Vagina (tissue), 2 donors: ENCODE data around the gene KIAA1549. TPM values are rescaled to one million over a fixed set of nuclear protein-coding genes. Genes with fewer than 3 reads are reported as not detected.

Source experiments
- DNase-seq, 2 donors: peaks; one replicate each; pipeline ENCODE4 v3.0.0-alpha.2; 2017; ENCODE audit errors: extremely low spot score in 2 of 2
- H3K27ac ChIP-seq: fragments of 200-600 bp; sonication (generic); one replicate; pipeline ENCODE4 v1.5.1; 2019
- H3K27me3 ChIP-seq: fragments of 200-600 bp; sonication (generic); one replicate; pipeline ENCODE4 v1.5.1; 2019
- H3K36me3 ChIP-seq, 2 donors: fragments of 200-600 bp; sonication (generic); one replicate each; pipeline ENCODE4 v1.5.1; 2017 to 2019
- H3K4me1 ChIP-seq: fragments of 200-600 bp; sonication (generic); one replicate; pipeline ENCODE4 v1.5.1; 2019
- H3K4me3 ChIP-seq, 2 donors: fragments of 200-600 bp; sonication (generic); 1 replicate in 1 of 2; 2 replicates in 1 of 2; pipeline ENCODE4 v1.5.1; 2016 to 2019
- H3K9me3 ChIP-seq: fragments of 200-600 bp; sonication (generic); one replicate; pipeline ENCODE4 v1.5.1; 2019
- POLR2A ChIP-seq, 2 donors: fragments of 450-650 bp; IDR thresholded peaks; one replicate each; pipeline ENCODE4 v1.6.1; 2017; ENCODE audit warnings: antibody characterized with exemption in 2 of 2, mild to moderate bottlenecking in 2 of 2, moderate library complexity in 2 of 2
- POLR2AphosphoS5 ChIP-seq, 2 donors: sonication (generic); formaldehyde crosslinking; IDR thresholded peaks; one replicate each; pipeline ENCODE4 v1.9.0; 2017; ENCODE audit warnings: antibody characterized with exemption in 2 of 2, mild to moderate bottlenecking in 2 of 2, low read depth in 1 of 2; ENCODE audit not compliant: insufficient read depth in 1 of 2
- intact Hi-C: fragments of 100-400 bp; cut with DNase I; formaldehyde crosslinking; loops from one replicate; pipeline ENCODE4 v1.15.1; 2023
- total RNA-seq: library from RNA; depleted of rRNA; stranded (reverse); fragments of >200 nt; gene quantifications from one replicate; pipeline ENCODE4 v1.2.3, GENCODE V29; 2016
- TF ChIP-seq, protein P1 (sequence below), 3 experiments: fragments of 450-650 bp in 2 of 3; fragments of 200-600 bp in 1 of 3; sonication (generic) in 1 of 3; IDR thresholded peaks; one replicate each; pipeline ENCODE4 v1.5.1; 2017 to 2019; ENCODE audit warnings: antibody characterized with exemption in 3 of 3, mild to moderate bottlenecking in 2 of 3, moderate library complexity in 2 of 3

Gene KIAA1549
- total RNA-seq, 1 donor from 2014 or later: 2.9 TPM

DNA sequence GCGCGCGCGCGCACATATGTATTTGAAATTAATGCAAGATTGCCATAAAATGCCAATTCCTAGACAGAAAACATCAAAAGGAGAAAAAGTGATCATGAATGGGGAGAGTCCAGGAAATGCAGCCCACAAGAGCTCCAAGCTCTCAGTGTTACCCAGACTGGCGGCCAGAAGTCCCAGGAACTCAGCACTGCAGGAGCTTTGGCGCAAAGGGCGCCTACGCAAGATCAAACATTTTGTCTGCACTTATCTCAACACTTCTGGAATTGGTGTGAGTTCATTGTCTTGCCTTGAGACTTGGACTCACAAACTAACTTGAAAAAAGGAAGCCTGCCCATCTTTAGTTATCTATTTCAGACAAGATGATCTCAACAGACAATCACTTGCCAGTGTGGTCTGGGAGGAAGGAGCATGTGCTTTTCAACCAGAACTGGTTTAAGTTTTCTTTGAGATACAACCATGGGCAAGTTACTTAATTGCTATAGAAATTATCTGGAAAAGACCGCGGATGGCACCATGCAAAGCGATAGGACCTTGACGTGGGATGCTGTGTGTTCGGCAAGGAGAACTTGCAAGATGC is 77.2 kb downstream of the KIAA1549 start:
- no peak overlapping the region for H3K4me3 ChIP-seq
- no peak overlapping the region for H3K27ac ChIP-seq
- no peak for TF ChIP-seq POLR2AphosphoS5 (IDR thresholded peaks at IDR 0.05; ENCODE audit: insufficient read depth in 1 of 2, low read depth in 1 of 2)
- intact Hi-C loops: no loop called here
- no peaks in the 10 kb centered on the region for H3K36me3 ChIP-seq
- no peaks in the 10 kb centered on the region for H3K9me3 ChIP-seq
- no peak for DNase-seq
- H3K4me1 ChIP-seq: no peaks in the 10 kb centered on the region
- no peaks in the 10 kb centered on the region for H3K27me3 ChIP-seq

DNA sequence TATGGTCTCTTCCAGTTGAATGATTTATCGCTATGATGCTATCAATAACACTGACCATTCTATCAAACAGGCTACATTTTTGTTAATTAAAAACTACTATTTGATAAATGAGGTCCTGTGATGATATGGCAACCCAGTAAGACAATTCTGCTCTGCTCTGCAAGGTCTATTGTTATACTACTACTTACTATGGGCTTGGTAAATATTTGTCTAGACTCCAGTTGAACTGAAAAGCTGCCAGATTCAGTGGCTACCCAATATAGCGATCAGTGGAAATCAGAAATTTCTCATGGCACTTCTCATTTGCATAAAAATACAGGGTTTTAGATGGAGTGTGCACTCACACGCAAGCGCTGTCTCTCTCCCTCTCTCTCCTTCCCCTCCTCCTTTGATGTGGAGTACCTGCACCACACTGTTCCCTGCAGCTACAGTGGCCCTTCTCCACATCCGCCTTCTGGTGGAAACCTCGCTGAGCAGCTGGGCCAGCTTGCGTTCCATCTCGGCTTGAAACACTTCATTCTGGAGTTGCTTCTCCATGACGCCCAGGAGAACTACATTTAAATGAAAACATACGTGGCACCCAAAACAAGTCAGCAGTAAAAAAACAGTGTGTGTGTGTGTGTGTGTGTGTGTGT is 77.9 kb downstream of the KIAA1549 start:
- Histone ChIP-seq H3K4me3 (no peak overlapping the region), H3K27ac (no peak overlapping the region), H3K27me3 (no peaks in the 10 kb centered on the region), H3K36me3 (no peaks in the 10 kb centered on the region), H3K9me3 (no peaks in the 10 kb centered on the region), H3K4me1 (no peaks in the 10 kb centered on the region)
- no peak for DNase-seq
- TF ChIP-seq, protein P1, sequence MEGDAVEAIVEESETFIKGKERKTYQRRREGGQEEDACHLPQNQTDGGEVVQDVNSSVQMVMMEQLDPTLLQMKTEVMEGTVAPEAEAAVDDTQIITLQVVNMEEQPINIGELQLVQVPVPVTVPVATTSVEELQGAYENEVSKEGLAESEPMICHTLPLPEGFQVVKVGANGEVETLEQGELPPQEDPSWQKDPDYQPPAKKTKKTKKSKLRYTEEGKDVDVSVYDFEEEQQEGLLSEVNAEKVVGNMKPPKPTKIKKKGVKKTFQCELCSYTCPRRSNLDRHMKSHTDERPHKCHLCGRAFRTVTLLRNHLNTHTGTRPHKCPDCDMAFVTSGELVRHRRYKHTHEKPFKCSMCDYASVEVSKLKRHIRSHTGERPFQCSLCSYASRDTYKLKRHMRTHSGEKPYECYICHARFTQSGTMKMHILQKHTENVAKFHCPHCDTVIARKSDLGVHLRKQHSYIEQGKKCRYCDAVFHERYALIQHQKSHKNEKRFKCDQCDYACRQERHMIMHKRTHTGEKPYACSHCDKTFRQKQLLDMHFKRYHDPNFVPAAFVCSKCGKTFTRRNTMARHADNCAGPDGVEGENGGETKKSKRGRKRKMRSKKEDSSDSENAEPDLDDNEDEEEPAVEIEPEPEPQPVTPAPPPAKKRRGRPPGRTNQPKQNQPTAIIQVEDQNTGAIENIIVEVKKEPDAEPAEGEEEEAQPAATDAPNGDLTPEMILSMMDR (IDR thresholded peaks at IDR 0.05): no peak
- TF ChIP-seq POLR2AphosphoS5 (IDR thresholded peaks at IDR 0.05; ENCODE audit: insufficient read depth in 1 of 2, low read depth in 1 of 2) (no peak), POLR2A (IDR thresholded peaks at IDR 0.05) (no peak)
- intact Hi-C loops: no loop called here

DNA sequence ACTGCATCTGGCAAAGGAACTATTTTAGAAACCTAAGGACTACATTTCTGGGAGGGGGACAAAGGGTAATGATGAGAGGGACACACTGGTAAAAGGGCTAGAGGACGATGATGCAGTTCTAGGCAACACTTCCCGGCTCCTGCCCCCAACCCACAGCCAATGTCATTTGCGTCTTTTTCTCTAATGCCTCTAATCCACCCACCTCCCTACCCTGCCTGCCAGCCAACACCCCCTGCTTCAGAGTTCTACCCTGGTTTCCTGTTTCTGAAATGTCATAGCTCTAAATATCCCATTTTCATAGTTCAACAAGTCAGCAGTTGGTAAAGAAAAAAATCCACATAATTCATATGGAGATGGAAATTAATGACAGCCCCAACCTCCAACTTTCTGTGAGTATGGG is 79.0 kb downstream of the KIAA1549 start:
- intact Hi-C loops: no loop called here
- H3K36me3 ChIP-seq: no peaks in the 10 kb centered on the region

DNA sequence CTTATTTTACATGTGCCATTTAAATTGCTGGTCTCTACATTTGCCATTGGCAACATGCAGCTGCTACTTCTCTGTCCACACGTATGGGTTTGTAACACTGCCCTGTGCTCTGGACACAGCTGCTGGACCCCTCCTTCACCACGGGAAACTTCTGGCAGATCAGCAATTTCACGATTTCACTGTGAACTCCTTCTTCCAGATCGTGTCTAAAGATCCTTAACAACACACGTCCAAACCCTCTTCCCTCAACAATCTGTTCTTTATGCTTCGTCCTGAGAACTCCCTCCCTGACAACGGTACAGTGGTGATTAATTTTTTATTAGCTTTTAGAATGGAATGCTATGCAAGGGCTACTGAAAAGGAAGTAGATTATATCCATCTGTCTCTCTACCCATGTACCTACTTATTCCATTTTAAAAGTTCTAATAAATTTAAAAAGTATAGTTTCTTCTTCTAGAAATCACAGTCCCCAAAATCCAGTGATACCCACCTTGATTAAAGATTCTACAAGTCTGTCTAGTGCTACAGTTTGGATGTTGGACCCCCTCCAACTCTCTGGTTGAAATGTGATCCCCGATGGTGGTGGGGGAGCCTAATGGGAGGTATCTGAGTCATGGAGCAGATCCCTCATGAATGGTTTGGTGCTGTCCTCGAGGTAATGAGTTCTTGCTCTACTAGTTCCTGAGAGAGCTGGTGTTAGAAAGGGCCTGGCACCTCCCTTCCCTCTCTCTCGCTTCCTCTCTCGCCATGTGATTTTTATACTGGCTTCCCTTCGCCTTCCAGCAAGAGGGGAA is 81.0 kb downstream of the KIAA1549 start:
- intact Hi-C loops: no loop called here
- H3K27ac ChIP-seq: no peak overlapping the region
- H3K4me1 ChIP-seq: no peaks in the 10 kb centered on the region
- TF ChIP-seq POLR2AphosphoS5 (IDR thresholded peaks at IDR 0.05; ENCODE audit: insufficient read depth in 1 of 2, low read depth in 1 of 2): no peak
- TF ChIP-seq POLR2A (IDR thresholded peaks at IDR 0.05): no peak
- TF ChIP-seq, protein P1 (IDR thresholded peaks at IDR 0.05): no peak
- DNase-seq: no peak
- no peaks in the 10 kb centered on the region for H3K9me3 ChIP-seq
- H3K4me3 ChIP-seq: no peak overlapping the region
- H3K36me3 ChIP-seq: no peaks in the 10 kb centered on the region
- no peaks in the 10 kb centered on the region for H3K27me3 ChIP-seq

More for the DNA sequence above, 79.0 kb downstream of the KIAA1549 start:
- Histone ChIP-seq H3K27me3 (no peaks in the 10 kb centered on the region), H3K9me3 (no peaks in the 10 kb centered on the region), H3K27ac (no peak overlapping the region), H3K4me1 (no peaks in the 10 kb centered on the region), H3K4me3 (no peak overlapping the region)
- TF ChIP-seq POLR2A (IDR thresholded peaks at IDR 0.05) (no peak), POLR2AphosphoS5 (IDR thresholded peaks at IDR 0.05; ENCODE audit: insufficient read depth in 1 of 2, low read depth in 1 of 2) (no peak)
- TF ChIP-seq, protein P1 (IDR thresholded peaks at IDR 0.05): no peak
- no peak for DNase-seq

DNA sequence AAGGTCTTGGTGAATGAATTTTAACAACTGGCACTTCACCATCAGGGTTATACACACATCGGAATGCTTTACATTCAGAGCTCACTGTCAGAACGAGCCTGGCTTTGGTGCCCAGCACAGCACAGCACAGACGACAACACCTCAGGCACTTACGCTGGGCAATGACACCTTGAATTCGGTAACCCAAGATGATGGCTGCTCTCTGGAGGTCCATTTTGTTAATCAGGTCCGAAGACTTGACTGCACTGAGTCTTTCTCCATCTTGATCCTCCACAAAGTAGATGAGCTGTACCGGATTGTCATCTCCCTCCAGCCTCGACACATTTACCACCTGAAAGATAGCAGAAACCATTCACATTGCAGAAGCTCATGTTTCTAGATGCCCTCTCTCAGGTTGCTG is 82.4 kb downstream of the KIAA1549 start:
- intact Hi-C loops: no loop called here
- H3K27me3 ChIP-seq: no peaks in the 10 kb centered on the region
- no peaks in the 10 kb centered on the region for H3K9me3 ChIP-seq
- H3K4me1 ChIP-seq: no peaks in the 10 kb centered on the region
- no peak overlapping the region for H3K4me3 ChIP-seq
- TF ChIP-seq POLR2AphosphoS5 (IDR thresholded peaks at IDR 0.05; ENCODE audit: insufficient read depth in 1 of 2, low read depth in 1 of 2) (no peak), POLR2A (IDR thresholded peaks at IDR 0.05) (no peak)
- TF ChIP-seq, protein P1 (IDR thresholded peaks at IDR 0.05): no peak
- no peak for DNase-seq
- H3K27ac ChIP-seq: no peak overlapping the region
- no peaks in the 10 kb centered on the region for H3K36me3 ChIP-seq
